T47D (cell line): Measurements from ENCODE around the gene NUP85.
"Not testable (repeated sequence)": the region's sequence is repeated elsewhere in the genome, so short reads cannot be mapped to it uniquely, and the experiment has no call there.

Source experiments
- DNase-seq, 2 experiments: peaks; one replicate each; pipeline versions ENCODE4 v3.0.0 to v3.0.0-alpha.2; 2011 to 2012; ENCODE audit warnings: low read depth in 1 of 2, low spot score in 1 of 2
- JUND ChIP-seq: IDR thresholded peaks from 2 replicates; pipeline ENCODE4 v1.6.1; 2012; ENCODE audit warnings: low read depth
- in situ Hi-C: cut with HindIII; loops from 2 replicates; pipeline ENCODE4 v1.10.0; 2016; ENCODE audit warnings: low sequenced_read_pairs, low pct_unique_long_range_greater_than_20kb

NUP85 gene

GRCh38 chr17:75252039-75252816, 46.7 kb downstream of the NUP85 start:
- in situ Hi-C loops: no loop called here
- no peak for TF ChIP-seq JUND
- no peak for DNase-seq

- DNase-seq, in situ Hi-C loops: not testable (repeated sequence)
Observed at GRCh38 chr17:75255954-75256698, 50.6 kb downstream of the NUP85 start.

DNA sequence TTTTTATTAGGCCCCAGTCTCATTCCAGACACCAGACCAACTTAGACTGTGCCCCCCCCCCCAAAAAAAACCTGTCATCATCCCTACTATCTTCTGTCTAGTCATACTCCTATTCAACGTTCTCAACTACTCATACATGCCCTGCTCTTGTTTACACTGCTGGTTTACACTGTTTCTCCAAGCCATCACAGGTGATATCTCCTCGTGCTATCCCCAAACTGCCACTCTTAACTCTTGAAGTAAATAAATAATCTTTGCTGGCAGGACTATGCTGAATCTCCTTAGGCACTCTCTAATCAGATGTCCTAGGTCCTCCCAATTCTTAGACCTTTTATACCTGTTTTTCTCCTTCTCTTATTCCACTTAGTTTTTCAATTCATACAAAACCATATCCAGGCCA, 51.7 kb downstream of the NUP85 start:
- DNase-seq, in situ Hi-C loops: not testable (repeated sequence)

DNA sequence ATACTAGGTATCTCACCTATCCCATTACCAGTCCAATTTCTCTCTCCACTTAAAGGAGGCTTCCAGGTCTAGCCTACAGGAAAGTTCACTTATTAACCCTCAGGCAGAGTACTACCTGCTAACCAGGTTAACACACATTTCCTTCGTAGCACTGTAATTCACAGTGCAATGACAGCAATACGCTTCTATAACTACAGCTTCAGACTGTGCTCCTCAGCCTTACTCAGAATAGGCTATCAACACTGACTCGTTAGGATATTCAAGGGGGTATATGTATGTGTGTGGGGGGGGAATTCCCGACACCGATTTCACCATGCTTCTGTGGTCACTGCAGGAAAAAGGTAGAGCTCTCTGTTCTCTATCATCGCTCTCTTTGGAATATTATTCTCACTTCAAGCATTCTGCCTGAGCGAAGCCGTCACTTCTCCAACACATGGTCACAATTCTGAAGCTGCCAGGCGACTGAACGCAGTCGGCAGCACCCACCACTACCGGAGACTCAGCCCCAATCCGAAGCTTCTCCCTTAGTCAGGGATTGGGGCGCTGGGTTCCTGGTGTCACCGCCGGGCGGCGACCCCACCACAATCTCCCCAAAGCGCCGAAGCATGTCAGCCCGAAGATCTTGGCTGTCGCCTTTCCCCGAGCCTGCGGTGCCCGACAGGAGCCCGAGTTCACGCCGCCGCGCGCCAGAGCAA, 55.3 kb downstream of the NUP85 start:
- no peak for TF ChIP-seq JUND
- DNase-seq: no peak
- in situ Hi-C loops: no loop called here

- in situ Hi-C loops: no loop called here
- peak; percentile 97 to 98 for DNase-seq
- no peak for TF ChIP-seq JUND
Observed at GRCh38 chr17:75261336-75262111, 56.0 kb downstream of the NUP85 start, which contains the start of the genes GGA3 and MRPS7. GGA3 (minus strand) TSS chr17:75261606; CDS start chr17:75261587, 19 bp downstream. MRPS7 (plus strand) TSS chr17:75261879; CDS start chr17:75261901, 22 bp downstream.

DNA sequence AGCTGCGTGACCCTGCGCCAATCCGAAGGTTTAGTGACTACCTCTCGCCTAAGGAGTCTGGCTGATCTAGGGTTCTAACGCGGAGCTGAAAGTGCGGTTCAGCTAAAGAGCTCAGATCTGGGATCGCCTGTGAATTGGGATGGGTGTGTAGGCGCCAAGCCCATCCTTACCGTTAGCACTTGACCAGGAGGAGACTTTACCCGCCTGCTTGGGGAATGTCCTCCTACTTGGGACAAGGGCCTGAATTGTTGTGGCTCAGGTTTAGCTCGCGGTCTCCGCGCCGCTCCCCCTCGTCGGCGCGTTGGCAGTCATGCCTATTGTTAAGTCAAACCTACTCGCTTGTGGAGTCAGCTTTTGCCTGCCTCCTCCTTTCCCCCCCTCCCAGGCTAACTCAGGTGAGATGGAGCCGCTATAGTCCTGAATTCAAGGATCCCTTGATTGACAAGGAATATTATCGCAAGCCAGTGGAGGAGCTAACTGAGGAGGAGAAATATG, 56.7 kb downstream of the NUP85 start:
- TF ChIP-seq JUND: no peak
- in situ Hi-C loops: no loop called here
- DNase-seq: no peak

GRCh38 chr17:75263055-75263454, 57.6 kb downstream of the NUP85 start:
- DNase-seq: no peak
- in situ Hi-C loops: no loop called here
- no peak for TF ChIP-seq JUND

GRCh38 chr17:75265614-75266315, 60.3 kb downstream of the NUP85 start:
- in situ Hi-C loops: no loop called here
- no peak for TF ChIP-seq JUND
- no peak for DNase-seq

DNA sequence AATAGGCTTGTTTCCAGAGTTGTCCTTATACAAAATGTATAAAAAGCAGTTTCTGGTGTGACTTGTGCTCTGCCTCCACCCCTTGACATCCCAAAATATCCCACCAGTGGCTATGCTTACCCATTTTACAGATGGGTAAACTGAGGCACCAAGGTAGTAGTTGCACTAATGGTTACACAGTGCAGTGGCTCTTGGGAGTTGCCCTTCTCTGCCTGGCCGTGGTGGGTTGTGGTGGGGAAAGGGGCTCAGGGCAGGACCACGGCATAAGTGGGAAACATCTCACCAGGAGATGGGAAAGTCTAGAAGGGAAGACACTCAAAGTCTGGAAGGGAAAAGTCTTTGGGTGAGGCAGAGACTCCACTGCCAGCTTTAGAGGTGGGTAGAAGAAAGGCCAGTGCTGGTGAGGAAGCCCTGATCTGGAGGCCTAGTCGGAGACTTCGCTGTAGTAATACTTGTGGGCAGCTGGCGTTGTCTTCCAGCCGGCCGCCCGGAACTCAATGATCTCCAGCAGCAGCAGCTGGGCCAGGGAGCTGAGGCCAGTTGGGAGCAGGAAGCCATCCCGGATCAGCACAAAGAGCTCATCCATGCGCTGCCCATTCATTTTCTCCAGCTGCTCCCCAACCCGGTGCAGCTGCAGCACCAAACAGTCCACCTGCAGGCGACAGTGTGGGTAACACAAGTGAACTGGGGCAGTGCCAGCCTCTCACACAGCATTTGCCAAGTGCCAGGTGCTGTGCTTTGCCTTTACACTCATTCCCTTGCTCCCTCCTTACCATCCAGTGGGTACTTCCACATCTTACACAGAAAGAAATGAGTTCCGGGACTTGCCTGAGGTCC, 61.1 kb downstream of the NUP85 start:
- in situ Hi-C loops: no loop called here
- no peak for TF ChIP-seq JUND
- no peak for DNase-seq

DNA sequence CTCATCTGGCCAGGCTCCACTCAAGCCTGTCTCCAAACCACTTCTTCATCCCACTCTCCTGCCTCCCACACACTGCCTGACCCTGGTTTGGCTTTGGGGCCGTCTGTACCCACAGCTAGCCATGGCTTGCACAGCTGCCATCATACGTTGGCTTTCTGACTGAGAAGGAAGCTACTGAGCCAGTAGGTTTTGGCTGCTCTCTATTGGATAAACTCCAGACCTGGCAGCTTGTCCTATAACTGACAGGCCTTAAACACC, 61.6 kb downstream of the NUP85 start:
- no peak for DNase-seq
- TF ChIP-seq JUND: no peak
- in situ Hi-C loops: no loop called here
